NCI-H1694 treated with DMSO at 0.1 percent for 48 hours (cell line): Measurements from ENCODE around the gene PTPRE.

Experiments used
- DNase-seq: peaks from one replicate; lab custom pipeline; 2025; lab: John Stamatoyannopoulos, UW

Gene PTPRE

DNA sequence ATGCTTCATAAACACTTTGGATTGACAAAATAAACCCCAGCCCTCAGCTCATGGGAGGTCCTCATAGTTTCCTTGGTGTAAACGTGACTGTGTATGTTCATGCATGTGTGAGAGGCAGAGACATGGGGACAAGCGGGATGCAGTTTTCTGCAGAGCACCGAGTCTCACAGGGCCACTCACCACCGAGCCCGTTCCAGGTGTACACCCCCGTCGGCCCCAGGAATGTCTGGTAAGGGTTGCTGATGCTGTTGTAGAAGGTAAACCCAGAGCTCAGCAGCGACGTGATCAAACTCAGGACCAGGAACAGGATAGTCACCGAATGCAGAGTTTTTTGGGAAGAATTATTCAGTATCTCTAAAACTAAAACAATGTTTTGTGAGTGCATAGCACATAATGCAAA is 23.4 kb upstream of the PTPRE start:
- no peak for DNase-seq

DNA sequence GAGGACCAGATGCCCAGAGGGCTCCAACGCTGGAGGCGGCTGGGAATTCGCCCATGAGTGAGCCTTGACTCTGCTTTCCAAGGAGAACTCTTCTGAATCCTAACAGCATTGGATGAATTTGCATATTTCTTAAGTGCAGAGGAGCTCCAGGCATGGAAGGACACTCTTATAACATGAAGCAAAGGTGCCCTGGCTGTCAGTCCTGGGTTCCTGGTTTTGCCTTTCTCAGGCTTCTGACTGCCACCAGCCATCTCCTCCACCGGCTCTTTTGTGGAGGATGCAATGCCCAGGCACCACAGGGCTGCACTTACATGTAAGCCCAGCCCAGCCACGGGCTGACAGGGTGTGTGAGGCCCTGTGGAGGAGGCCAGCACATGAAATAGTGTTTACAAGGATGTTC is 22.4 kb upstream of the PTPRE start:
- DNase-seq = no peak

DNA sequence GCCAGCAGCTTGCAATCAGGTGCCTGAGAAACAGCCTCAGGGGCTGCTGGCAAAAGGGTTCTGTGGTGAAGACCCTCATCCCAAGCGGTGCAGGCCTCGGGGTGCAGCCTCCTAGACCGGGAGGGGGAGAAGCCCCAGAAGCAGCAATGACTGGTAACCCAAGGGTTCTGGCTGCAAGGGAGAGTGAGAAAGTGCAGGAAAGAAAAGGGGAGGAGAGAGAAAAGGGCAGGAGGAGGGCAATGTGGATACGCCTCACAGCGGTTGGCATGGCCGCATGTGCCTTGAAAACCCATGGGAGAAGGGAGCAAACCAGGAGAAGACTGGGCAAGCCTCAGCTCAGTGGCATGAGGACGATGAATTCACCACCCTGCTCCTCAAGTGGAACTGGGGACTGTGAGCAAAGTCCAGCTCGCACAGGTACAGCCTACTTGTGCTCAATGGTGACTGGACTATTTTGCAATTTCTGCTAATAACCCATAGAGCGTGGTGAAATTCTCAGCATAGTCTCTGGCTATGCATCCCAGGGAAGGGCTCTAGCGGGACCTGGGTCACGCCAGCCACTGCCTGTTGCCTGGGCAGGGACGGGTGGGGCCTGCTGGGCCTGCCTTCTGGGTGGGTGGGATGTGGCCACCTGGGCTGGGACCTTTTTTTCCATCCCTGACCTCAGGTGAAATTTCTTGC is 20.4 kb upstream of the PTPRE start:
- DNase-seq = no peak

DNA sequence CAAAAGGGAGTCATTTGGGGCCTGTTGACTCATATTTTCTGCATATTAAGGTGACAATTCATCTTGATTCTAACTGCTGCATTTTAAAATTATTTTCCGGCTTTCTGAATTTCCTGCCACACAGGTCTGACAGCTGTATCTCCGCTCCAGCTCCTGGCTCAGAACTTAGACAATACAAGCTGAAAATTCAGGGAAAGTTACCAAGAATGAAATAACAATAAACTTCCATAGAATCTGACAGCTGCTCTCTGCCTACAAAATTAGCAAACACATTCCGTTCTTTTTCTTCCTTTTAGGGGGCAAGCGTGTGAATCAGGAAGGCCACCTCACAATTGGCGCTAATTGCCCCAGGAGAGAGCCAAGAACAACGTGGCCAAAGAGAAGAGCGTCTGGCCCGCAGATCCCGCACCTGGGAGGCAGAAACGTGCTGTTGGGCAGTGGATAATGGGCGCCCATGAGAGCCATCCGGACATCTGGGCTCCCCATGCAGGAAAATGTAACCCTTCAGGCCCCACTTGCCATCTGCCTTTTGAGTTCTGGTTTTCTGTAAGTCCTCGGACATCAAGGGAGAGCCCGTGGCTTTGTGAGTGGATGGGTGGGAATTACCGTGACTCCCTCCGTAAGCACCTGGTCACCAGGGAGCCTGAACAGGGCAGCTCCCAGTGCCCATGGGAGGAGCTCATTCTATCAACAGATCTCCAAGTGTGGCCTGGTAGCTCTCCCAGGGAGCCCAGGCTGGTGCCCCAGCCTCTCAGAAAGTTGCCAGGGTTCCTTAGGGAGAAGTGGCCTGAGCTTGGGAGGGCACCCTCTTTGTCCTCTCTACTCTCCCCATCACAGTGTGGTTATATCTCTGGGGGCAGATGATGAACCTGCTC is 19.1 kb upstream of the PTPRE start:
- DNase-seq = no peak

DNA sequence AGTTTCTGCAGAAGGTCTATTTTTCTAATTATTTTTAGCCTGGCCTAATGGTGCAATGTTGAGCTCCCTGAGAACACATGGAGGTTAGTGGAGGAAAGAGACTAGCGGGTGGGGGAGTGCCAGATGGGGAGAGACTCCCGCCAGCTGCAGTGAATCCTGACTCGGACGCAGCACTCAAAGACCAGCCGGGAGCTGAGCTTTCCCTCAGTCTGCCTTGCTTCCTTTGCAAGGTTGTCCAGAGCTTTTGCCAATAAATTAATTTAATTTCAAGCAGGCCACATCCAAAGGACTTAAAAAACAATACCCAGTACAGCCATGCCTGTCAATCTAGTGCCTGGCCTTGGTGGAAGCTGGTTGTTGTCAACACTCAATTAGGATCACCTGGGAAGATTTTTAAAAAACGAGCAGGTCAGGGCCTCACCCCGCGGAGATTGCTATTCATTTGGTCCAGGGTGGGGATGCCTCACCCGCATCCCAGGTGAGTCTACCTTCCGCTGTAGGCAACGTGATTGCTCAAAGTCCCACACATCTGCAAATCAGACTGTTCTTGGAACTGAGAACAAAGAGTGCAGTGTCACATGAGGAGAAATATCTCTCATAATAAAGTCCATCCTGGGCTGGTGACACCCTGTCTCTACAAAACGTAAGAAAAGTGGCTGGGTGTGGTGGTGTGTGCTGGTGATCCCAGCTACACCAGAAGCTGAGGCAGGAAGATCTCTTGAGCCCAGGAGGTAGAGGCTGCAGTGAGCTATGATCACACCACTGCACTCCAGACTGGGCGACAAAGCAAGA is 18.2 kb upstream of the PTPRE start:
- DNase-seq = no peak

DNA sequence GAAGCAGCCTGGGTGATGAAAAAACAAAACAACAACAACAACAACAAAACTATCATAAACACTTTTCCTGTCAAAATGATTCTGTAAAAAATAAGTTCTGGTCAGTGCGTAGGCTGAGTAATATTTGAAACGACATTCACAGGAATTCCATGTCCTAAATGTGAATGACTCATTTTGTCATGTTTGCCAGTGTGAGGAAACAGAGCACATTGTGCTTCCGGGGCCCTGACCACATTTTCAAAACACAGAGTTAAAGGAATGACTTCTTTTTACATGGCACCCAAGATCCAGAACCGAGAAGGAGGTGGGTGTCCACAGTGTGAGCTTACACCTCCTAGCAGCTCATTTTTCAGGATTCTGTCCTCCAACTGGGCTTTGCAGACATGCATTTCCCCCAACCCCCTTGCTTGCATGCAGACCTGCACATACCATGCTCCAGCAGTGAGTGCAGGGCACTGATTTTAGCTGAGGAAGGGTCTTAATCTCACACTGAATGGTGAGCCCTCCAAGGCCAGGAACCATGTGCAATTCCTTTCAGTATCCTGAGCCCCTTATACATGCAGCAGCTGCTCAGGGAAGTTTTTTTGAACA is 17.2 kb upstream of the PTPRE start:
- no peak for DNase-seq

DNA sequence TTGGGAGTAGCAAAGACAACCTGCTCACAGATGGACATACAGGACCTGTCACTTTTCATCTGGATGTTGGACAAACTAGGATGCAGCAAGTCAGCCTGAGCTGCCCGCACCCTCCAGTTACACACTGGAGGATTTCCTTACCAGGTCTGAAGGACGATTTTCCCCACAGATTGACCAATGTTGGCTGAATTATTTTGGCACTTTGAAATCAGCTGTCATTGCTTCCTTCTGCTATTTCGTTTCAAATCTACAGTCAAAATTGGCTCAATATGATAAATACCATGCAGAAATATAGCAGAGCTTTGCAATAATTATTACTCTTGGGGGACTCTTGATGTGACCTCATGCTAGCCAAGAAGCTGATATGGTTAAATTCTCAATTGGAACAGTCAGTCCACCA is 16.7 kb upstream of the PTPRE start:
- DNase-seq = no peak

DNA sequence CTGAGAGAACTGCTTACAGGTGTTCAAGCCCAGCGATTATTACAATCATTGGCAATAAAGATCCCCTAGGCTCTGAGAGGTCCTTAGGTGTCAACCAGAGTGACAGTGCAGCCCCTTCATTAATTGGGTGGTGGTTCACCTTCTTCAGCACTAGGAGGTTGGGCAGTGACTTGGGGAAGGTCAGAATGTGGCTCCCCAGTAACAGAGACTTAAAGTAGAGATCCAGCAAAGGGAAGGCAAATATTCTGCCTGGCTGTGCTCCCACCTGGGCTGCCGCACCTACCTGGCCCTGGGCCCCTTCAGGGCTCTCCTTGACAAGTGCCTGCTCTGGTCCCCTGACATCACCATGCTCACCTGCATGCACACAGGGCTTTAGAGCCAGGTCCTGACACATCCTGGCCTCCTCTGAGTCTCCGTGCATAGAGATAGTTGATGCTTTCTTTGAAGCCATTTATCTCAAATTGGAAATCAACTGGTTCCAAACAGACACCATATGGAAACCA is 16.0 kb upstream of the PTPRE start:
- DNase-seq = no peak

DNA sequence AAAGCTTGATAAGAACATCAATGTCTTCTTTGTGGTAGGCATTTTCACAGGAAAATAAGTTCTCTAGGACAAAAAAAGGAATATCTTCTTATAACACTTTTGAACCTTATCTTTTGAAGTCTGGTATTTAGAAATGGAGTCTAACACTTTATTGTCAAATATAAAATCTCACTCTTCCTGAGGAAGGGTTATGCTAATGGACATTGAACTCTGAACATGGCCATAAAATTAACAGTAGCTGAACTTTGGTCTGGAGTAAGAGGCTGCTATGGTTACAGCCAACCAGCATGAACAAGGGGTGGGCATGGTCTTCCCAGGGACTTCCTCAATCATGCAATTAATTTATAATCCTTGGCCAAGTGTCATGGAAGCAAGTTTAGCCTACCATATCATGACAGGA is 14.2 kb upstream of the PTPRE start, which contains the start of gene CLRN3:
Gene CLRN3 (minus strand): TSS at position 199 of the 400 bp plus-strand sequence. CDS start 157 bp downstream, at position 42.
- no peak for DNase-seq

DNA sequence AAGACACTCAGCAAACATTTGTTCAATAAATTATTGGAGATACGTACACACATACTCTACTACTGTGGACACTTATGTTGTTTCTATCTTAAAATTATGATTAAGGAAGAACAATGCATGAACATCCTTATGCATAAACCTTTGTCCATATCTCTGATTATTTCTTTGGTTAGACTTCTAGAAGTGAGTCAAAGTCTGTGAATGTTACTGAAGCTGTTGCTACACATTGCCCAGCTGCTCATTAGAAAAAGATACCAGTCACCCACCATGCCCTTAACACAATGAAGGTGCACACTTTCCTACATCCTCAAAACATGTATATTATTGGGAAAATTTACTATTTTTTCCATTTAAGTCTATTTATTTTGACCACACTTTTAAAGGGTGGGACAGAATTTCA is 12.8 kb upstream of the PTPRE start:
- DNase-seq = no peak

DNA sequence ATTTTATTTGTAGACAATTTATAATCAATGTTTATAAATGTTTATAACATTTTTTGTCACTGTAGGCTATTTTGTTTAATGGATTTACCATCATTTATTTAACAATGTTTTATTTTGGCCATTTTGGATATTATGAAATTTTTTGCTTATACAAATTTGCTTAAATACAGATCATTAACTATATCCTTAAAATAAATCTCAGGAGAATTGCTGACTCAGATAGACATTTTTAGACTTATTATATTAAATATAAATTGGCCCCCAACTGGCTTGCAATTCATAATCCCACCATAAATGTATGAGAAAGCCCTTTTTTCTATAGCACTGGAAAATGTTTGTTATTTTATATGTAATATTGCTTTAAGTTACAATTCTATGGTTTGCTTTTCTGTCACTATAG is 10.3 kb upstream of the PTPRE start:
- no peak for DNase-seq

DNA sequence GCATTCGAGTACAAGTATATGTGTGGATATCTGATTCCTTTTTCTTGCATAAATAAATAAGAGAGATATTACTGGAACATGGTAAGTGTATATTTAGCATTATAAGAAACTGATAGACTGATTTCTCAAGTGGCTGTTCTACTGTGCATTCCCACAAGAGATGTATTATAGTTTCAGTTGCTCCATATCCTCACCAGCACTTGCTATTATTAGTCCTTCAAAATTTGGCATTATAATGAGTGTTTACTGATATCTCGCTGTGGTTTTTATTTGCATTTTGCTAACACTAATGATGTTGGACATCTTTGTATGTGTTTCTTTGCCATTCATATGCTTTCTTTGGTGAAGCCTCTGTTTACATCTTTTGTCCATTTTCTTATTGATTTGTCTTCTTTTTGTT is 9.7 kb upstream of the PTPRE start:
- DNase-seq = no peak

DNA sequence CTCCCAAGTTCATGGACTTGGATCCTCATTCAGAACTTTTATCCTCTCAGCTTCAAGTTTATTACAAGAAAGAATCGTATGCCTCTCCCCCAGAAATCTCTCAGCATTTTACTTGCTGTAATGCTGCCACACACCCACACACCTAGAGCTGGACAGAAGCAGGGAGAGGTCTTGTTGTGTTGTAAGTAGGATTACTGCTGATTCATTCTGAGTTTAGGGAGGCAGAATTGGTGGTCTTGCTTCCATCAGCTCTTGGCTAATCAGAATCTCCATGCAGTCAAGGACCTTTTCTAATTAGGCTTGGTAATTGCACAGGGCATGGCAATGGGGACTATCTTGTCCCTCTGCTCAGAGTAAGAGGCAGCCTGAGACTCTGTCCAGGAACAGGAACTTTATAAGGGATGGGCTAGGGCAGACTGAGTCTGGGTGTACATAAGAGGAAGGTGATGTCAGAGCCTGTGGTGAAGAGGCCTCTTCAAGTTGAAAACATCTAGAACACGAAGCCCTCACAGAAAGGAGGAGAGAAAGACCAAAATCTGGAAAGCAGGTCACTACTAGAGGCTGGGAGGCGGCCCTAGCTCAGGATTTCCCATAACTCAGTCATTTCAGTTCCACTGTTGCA is 7.0 kb upstream of the PTPRE start:
- DNase-seq = no peak

DNA sequence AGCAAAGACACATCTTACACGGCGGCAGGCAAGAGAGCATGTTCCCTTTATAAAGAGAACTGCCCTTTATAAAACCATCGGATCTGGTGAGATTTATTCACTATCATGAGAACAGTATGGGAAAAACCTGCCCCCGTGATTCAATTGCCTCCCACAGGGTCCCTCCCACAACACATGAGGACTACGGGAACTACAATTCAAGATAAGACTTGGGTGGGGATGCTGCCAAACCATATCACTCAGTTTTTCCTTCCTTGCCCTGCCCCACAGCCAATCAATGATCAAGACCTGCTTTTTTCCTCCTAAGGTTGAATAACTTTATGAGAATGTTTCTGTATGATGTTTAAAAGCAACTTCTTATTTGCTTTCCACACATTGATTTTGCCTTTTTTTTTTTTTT is 3.1 kb upstream of the PTPRE start:
- DNase-seq = no peak

DNA sequence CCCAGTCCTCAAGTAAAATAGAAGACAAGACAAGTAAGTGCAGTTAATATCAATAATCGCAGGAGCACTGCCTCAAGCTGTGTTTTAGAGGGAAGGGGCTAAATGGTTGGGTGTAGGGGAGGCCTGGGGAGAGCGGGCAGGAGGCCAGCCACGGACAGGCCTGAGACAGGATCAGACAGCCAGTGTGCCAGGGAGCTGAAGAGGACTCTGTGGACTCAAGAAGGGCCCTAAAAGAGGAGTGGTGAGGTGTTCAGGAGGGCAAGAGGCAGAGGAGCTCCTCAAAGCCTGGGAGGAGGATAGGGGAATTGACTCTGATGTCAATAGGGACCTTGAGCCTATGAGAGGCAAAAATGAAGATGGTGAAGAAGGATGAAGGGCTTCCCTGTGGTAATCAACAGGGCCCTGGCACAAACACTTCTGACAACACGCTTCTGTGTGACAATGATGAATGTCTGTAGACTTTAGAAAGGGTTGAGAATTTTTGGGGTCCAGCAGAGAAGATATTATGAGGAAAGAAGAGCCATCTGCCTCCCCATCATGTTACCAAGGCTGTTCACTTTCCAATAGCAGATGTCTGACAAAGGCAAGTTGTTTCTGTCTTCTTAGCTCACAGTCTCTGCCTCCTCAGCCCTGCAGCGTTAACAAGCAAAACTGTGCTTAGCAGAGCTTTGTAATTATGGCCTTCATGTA is 2.4 kb upstream of the PTPRE start:
- no peak for DNase-seq

DNA sequence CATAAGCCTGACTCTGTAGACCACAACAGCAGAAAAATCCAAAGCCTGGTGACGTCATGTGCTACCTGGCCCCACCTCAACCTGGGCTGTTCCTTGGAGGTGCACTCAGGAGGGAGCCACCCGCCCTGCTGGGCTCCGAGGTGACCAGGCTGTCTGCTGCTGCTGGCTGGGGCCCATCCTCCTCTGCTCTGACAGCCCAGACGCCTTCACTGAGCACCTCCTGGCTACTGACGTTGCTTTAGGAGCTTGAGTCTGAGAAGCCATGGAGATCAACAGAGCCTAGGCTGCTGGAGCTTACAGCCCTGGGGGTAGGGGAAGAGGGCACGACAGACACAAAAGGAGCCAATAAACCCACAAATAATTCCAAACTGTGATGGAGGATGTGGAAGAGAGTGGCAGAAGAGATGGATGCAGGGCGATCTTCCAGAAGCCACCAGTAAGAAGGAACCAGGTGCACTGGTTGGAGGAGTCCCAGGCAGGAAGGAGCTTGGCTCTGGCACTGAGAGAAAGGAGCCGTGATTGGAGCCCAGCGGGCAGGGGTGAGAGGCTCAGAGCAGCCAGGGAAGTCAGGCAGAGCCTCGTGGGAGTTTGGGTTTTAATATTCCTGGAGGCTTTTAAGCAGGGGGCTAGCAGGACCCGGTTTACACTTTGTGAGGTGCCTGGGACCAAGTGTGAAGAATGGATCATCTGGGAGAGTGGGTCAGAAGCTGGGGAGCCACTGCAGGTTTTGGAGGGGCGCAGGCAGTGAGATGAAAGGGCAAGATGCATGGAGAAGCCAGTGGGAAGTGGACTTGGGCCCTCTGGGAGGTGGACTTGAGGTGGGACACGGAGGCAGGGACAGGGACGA is 1.7 kb upstream of the PTPRE start:
- DNase-seq = no peak

DNA sequence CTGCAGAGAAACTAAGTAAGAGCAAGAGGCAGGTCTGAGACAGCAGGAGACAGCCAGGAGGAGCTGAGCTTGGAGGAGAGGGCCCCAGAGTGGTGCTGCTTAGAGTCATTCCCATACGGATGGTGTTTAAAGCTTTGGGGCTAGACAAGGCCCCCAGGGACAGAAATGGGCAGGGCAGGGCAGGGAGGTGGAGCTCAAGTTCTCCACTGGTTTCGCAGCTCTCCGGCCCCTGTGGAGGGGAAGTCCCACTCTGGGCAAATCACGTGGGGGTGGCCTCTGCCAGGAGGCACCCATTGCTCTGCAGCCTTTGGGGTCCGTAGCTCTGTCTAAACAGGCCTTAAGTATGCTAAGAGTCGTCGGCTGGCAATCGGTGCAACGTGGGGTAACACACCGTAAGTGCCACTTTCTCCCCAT is 1.0 kb upstream of the PTPRE start:
- DNase-seq = no peak

DNA sequence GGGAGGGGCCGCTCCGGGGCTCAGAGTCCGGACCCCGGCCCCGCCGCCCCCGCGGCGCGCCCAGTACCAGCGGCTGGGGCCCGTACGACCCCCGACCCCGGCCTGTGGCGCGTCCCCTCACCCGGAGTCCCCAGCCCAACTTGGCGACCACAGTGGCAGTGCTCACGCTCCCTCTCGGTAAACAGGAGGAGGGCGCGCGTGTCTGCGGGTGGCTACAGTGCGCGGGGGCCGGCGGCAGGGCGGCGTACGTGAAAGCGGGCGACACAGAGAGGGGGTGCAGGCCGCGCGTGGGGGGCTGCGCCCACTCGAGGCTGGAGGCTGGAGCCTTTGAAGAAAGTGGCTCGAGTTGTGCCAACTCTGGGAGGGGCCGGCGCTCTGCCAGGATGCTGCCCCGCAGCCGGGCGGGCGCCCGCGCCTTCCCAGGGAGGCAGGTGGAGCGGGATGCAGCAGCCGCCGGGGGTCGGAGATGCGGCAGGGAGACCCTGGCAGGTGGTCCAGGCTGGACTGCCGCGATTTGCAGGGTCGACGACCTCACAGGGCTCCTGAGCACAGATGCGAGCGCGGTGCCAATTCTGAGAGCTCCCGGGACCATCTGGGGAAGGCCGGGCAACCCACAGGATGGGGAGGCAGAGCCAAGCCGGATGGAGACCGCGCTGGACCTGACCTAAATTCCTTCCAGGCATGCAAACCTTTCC is 655 bp downstream of the PTPRE start:
- no peak for DNase-seq
